GM19099 (cell line): ENCODE results near the gene IFIT3.

Experiments used
- POLR2A ChIP-seq: IDR thresholded peaks from 3 replicates; pipeline ENCODE4 v1.6.1; 2011; ENCODE audit warnings: low read depth; ENCODE audit not compliant: insufficient read length; ENCODE audit errors: extremely low read depth

The IFIT3 gene

GRCh38 chr10:89312973-89313372 lies 14.8 kb upstream of the IFIT3 start:
- TF ChIP-seq POLR2A, result no peak

GRCh38 chr10:89314676-89315075 lies 13.1 kb upstream of the IFIT3 start:
- no peak for TF ChIP-seq POLR2A

GRCh38 chr10:89329151-89329550 lies 1.4 kb downstream of the IFIT3 start:
- TF ChIP-seq POLR2A, result no peak

- TF ChIP-seq POLR2A, result no peak
Observed at GRCh38 chr10:89330537-89331212, 2.9 kb downstream of the IFIT3 start.

GRCh38 chr10:89332123-89332633 lies 4.4 kb downstream of the IFIT3 start:
- TF ChIP-seq POLR2A, result peak; percentile 65

GRCh38 chr10:89335226-89335625 lies 7.4 kb downstream of the IFIT3 start:
- peak; percentile 17 for TF ChIP-seq POLR2A

GRCh38 chr10:89336241-89336640 lies 8.4 kb downstream of the IFIT3 start:
- TF ChIP-seq POLR2A, result no peak

- no peak for TF ChIP-seq POLR2A
Observed at GRCh38 chr10:89337484-89337883, 9.7 kb downstream of the IFIT3 start.

- peak; percentile 11 for TF ChIP-seq POLR2A
Observed at GRCh38 chr10:89338713-89339112, 10.9 kb downstream of the IFIT3 start.

GRCh38 chr10:89339875-89340274 lies 12.1 kb downstream of the IFIT3 start:
- no peak for TF ChIP-seq POLR2A

- no peak for TF ChIP-seq POLR2A
Observed at GRCh38 chr10:89341649-89342048, 13.9 kb downstream of the IFIT3 start.

- no peak for TF ChIP-seq POLR2A
Observed at GRCh38 chr10:89342206-89342958, 14.6 kb downstream of the IFIT3 start.

- no peak for TF ChIP-seq POLR2A
Observed at GRCh38 chr10:89343089-89343767, 15.4 kb downstream of the IFIT3 start.

GRCh38 chr10:89344156-89344555 lies 16.4 kb downstream of the IFIT3 start:
- no peak for TF ChIP-seq POLR2A

- no peak for TF ChIP-seq POLR2A
Observed at GRCh38 chr10:89345367-89346000, 17.7 kb downstream of the IFIT3 start.
